ENCODE results near the gene GSS. TPM values are rescaled to one million over a fixed set of nuclear protein-coding genes. Genes with fewer than 3 reads are reported as not detected.

Gene GSS
- total RNA-seq (2022; extraction: Qiagen RNA extraction), result 54.0 to 58.9 TPM (median 57.7 TPM) in 5 replicates

GRCh38 chr20:34955231-34956040 is at the start of gene GSS, which contains the start of gene MYH7B:
Gene GSS, minus strand, starts transcription at chr20:34955806. Its CDS starts 3,954 bp downstream, at chr20:34951852.
Gene MYH7B, plus strand, starts transcription at chr20:34955868. Its CDS starts 22,138 bp downstream, at chr20:34978006.

Other genes with a start within 250 kb of the GSS start
- 17.2 to 22.2 TPM (median 18.1 TPM) in 5 replicates for gene NCOA6, start 130.2 kb downstream of the GSS start, total RNA-seq (2022; extraction: Qiagen RNA extraction)
- 5.6 to 8.2 TPM (median 7.5 TPM) in 5 replicates for gene GGT7, start 83.0 kb downstream of the GSS start, total RNA-seq (2022; extraction: Qiagen RNA extraction)
- gene ACSS2, start 79.2 kb downstream of the GSS start, total RNA-seq (2022; extraction: Qiagen RNA extraction), result 7.8 to 9.8 TPM (median 8.8 TPM) in 5 replicates
- 0.03 to 0.15 TPM (median 0.14 TPM) in 4 of 5 replicates, not detected in the other for gene MYH7B, start 62 bp upstream of the GSS start, total RNA-seq (2022; extraction: Qiagen RNA extraction)
- 53.6 to 61.9 TPM (median 58.9 TPM) in 5 replicates for gene TRPC4AP, start 137.0 kb upstream of the GSS start, total RNA-seq (2022; extraction: Qiagen RNA extraction)
- gene EDEM2, start 191.5 kb upstream of the GSS start, total RNA-seq (2022; extraction: Qiagen RNA extraction), result 46.9 to 50.2 TPM (median 48.8 TPM) in 5 replicates
- gene PROCR, start 216.3 kb upstream of the GSS start, total RNA-seq (2022; extraction: Qiagen RNA extraction), result 91.7 to 135 TPM (median 131 TPM) in 5 replicates